ENCODE data around the gene LCE3A. TPM values are rescaled to one million over a fixed set of nuclear protein-coding genes. Genes with fewer than 3 reads are reported as not detected.

The LCE3A gene
- polyA plus RNA-seq, 1 experiment = not detected

GRCh38 chr1:152656459-152656858 is 33.6 kb upstream of the LCE3A start:
- TF ChIP-seq, protein P1, sequence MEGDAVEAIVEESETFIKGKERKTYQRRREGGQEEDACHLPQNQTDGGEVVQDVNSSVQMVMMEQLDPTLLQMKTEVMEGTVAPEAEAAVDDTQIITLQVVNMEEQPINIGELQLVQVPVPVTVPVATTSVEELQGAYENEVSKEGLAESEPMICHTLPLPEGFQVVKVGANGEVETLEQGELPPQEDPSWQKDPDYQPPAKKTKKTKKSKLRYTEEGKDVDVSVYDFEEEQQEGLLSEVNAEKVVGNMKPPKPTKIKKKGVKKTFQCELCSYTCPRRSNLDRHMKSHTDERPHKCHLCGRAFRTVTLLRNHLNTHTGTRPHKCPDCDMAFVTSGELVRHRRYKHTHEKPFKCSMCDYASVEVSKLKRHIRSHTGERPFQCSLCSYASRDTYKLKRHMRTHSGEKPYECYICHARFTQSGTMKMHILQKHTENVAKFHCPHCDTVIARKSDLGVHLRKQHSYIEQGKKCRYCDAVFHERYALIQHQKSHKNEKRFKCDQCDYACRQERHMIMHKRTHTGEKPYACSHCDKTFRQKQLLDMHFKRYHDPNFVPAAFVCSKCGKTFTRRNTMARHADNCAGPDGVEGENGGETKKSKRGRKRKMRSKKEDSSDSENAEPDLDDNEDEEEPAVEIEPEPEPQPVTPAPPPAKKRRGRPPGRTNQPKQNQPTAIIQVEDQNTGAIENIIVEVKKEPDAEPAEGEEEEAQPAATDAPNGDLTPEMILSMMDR (IDR thresholded peaks at IDR 0.05; ENCODE audit: insufficient read depth, low read depth, low read length) = no peak
- DNase-seq (ENCODE audit: low read depth) = no peak
- H3K4me3 ChIP-seq (ENCODE audit: low read depth, low read length) = no peak overlapping the region
- POLR2A ChIA-PET = no interaction called here
- H3K27me3 ChIP-seq (ENCODE audit: control insufficient read depth, insufficient read depth, low read length) = no peaks in the 10 kb centered on the region
- no peaks in the 10 kb centered on the region for H3K36me3 ChIP-seq (ENCODE audit: control insufficient read depth, insufficient read depth, low read length)
- CTCF ChIA-PET = interaction anchor here (0.6 to 3.2 kb wide), 2 partner anchors 168 to 270 kb away, joined by 4 to 25 read pairs; no protein-coding TSS in a partner anchor

- H3K36me3 ChIP-seq (ENCODE audit: control insufficient read depth, insufficient read depth, low read length) = no peaks in the 10 kb centered on the region
- ChIA-PET CTCF (interaction anchor here (0.5 to 3.5 kb wide), 17 partner anchors 9 to 458 kb away, joined by 3 to 25 read pairs (median 4); partner anchors contain the start of genes LCE1D and LCE2D), POLR2A (no interaction called here)
- no peak for DNase-seq (ENCODE audit: low read depth)
- TF ChIP-seq, protein P1 (IDR thresholded peaks at IDR 0.05; ENCODE audit: insufficient read depth, low read depth, low read length) = peak; percentile 77
- H3K27me3 ChIP-seq (ENCODE audit: control insufficient read depth, insufficient read depth, low read length) = no peaks in the 10 kb centered on the region
- no peak overlapping the region for H3K4me3 ChIP-seq (ENCODE audit: low read depth, low read length)
These were observed 31.2 kb upstream of the LCE3A start for GRCh38 chr1:152654110-152654509.

- DNase-seq (ENCODE audit: low read depth) = no peak
- ChIA-PET CTCF (no interaction called here), POLR2A (no interaction called here)
- H3K27me3 ChIP-seq (ENCODE audit: control insufficient read depth, insufficient read depth, low read length) = no peaks in the 10 kb centered on the region
- no peak overlapping the region for H3K4me3 ChIP-seq (ENCODE audit: low read depth, low read length)
- TF ChIP-seq, protein P1 (IDR thresholded peaks at IDR 0.05; ENCODE audit: insufficient read depth, low read depth, low read length) = no peak
- H3K36me3 ChIP-seq (ENCODE audit: control insufficient read depth, insufficient read depth, low read length) = no peaks in the 10 kb centered on the region
These were observed 23.8 kb upstream of the LCE3A start for GRCh38 chr1:152646656-152647055.

DNA sequence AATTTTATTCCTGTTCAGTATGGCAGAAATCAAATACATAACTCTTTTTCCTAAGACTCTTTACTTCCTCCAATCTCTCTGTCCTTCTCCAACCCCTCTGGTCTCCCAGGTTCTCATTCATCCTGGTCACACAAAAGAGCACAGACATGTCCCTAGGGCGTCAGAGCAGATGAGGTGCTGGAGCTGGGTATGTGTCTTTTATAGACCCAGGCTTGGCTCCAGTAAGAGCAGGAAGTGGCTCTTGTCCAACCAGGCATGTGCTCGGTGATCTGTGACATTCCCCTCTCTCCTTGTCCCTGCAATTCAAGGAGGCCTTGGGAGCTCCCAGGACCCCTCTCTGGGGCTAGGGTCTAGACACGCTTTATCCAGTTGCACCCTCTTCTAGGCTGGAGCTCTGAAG is 22.2 kb upstream of the LCE3A start:
- no peak for DNase-seq (ENCODE audit: low read depth)
- Histone ChIP-seq H3K4me3 (ENCODE audit: low read depth, low read length) (no peak overlapping the region), H3K27me3 (ENCODE audit: control insufficient read depth, insufficient read depth, low read length) (no peaks in the 10 kb centered on the region), H3K36me3 (ENCODE audit: control insufficient read depth, insufficient read depth, low read length) (no peaks in the 10 kb centered on the region)
- TF ChIP-seq, protein P1 (IDR thresholded peaks at IDR 0.05; ENCODE audit: insufficient read depth, low read depth, low read length) = no peak
- CTCF ChIA-PET = interaction anchor here (1.4 kb wide), 1 partner anchor 9 kb away, joined by 3 read pairs; no protein-coding TSS in a partner anchor
- POLR2A ChIA-PET = interaction anchor here (0.5 kb wide), 1 partner anchor 9 kb away, joined by 3 read pairs; no protein-coding TSS in a partner anchor

- POLR2A ChIA-PET = no interaction called here
- H3K27me3 ChIP-seq (ENCODE audit: control insufficient read depth, insufficient read depth, low read length) = no peaks in the 10 kb centered on the region
- TF ChIP-seq, protein P1 (IDR thresholded peaks at IDR 0.05; ENCODE audit: insufficient read depth, low read depth, low read length) = no peak
- H3K4me3 ChIP-seq (ENCODE audit: low read depth, low read length) = no peak overlapping the region
- no peak for DNase-seq (ENCODE audit: low read depth)
- H3K36me3 ChIP-seq (ENCODE audit: control insufficient read depth, insufficient read depth, low read length) = no peaks in the 10 kb centered on the region
- CTCF ChIA-PET = interaction anchor here (1.3 to 1.7 kb wide), 2 partner anchors 9 to 10 kb away, joined by 4 to 6 read pairs; no protein-coding TSS in a partner anchor
These were observed 21.0 kb upstream of the LCE3A start for GRCh38 chr1:152643945-152644344.

Data from BJ (cell line).